Measurements from ENCODE around the gene GNAT2.
"Not testable (repeated sequence)": the region's sequence is repeated elsewhere in the genome, so short reads cannot be mapped to it uniquely, and the experiment has no call there.

Gene GNAT2

DNA sequence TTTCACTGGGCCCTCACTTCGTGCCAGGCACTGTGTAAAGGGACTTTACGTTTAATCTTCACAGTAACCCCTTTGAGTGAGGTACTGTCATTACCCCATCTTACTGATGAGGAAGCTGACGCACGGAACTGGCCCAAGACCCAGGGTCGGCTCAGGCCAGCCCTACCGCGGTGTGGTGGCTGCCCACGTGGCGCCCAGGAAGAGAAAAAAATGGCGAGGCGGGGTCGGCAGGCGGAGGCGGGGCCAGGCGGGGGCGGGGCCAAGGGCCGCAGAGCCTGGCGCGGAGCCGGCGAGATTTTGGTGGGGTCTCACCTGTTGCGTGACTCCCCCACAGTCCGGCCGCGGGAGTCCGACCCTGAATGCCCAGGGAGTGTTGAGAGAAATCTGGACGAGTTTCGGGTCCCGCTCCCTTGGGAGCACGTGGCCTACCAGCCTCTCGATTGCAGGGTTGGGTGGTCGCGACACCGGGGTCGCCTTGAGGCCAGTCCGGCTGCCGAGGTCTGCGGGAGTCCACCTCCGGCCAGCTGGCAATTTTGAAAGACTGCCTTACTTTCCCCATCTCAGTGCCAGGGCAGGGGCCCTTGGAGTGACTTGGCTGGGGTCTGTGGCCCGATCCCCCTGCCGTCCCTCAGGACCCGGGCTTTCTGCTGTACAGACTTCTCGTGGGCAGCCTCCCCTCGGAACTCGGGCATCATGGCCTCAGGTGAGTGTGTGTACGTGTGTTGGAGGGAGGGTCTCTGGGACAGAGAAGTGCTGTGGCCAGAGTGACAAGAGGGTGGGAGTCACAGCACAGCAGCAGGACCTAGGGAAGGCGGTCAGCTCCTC lies at the start of gene GNAT2, which contains the start of gene AMPD2:
Gene GNAT2 (minus strand): TSS at position 41 of the 825 bp plus-strand sequence. CDS start 6,746 bp downstream, outside the sequence.
Gene AMPD2 (plus strand): TSS at position 262 of the 825 bp plus-strand sequence. CDS start 1,339 bp downstream, outside the sequence.
- H3K9me3 ChIP-seq (ENCODE audit: control insufficient read depth, insufficient read depth, low read length) = no peaks in the 10 kb centered on the region
- H3K36me3 ChIP-seq (ENCODE audit: control insufficient read depth, insufficient read depth, low read length) = no peaks in the 10 kb centered on the region
- peak within 1 kb of the TSS; percentile 70 for H3K9ac ChIP-seq (ENCODE audit: low read depth, low read length)
- H3K27me3 ChIP-seq (ENCODE audit: control insufficient read depth, insufficient read depth, low read length) = no peaks in the 10 kb centered on the region
- H3K4me3 ChIP-seq (ENCODE audit: low read depth, low read length) = peak within 1 kb of the TSS; percentile 83
- H3K4me1 ChIP-seq (ENCODE audit: control insufficient read depth, insufficient read depth, low read length) = peaks cover 25% of the 10 kb centered on the region

DNA sequence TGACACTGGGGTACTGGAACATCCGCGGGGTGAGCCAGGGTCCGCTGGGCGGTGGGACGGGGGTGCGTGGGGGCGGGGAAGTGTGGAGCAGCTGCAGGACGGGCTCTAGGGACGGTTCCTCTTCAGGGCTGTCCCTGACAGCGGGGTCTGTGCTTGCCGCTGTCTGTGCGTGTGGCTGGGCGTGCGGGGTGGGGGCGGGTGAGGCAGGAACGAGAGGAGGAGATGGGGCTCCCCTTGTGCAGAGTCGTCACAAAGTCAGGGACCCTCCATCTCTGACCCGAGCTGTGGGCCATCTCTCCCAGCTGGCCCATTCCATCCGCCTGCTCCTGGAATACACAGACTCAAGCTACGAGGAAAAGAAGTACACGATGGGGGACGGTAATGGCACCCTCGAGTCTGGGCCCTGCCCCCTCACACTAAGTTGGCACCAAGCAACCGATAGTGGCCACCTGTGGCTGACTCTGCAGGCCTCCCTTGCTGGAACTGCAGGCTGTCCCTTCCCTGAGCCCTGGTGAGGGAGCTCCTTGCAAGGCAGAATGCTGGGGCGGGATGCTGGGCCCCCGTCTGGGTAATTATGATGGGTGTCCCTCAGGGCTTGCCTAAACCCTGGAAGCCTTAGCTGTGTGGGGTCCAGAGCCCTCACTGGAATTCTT lies 48.8 kb upstream of the GNAT2 start:
- no peaks in the 10 kb centered on the region for H3K36me3 ChIP-seq (ENCODE audit: control insufficient read depth, insufficient read depth, low read length)
- peak overlapping the region; percentile 43 for H3K4me3 ChIP-seq (ENCODE audit: low read depth, low read length)
- no peaks in the 10 kb centered on the region for H3K9me3 ChIP-seq (ENCODE audit: control insufficient read depth, insufficient read depth, low read length)
- no peak overlapping the region for H3K9ac ChIP-seq (ENCODE audit: low read depth, low read length)
- H3K27me3 ChIP-seq (ENCODE audit: control insufficient read depth, insufficient read depth, low read length) = no peaks in the 10 kb centered on the region
- H3K4me1 ChIP-seq (ENCODE audit: control insufficient read depth, insufficient read depth, low read length) = no peaks in the 10 kb centered on the region

DNA sequence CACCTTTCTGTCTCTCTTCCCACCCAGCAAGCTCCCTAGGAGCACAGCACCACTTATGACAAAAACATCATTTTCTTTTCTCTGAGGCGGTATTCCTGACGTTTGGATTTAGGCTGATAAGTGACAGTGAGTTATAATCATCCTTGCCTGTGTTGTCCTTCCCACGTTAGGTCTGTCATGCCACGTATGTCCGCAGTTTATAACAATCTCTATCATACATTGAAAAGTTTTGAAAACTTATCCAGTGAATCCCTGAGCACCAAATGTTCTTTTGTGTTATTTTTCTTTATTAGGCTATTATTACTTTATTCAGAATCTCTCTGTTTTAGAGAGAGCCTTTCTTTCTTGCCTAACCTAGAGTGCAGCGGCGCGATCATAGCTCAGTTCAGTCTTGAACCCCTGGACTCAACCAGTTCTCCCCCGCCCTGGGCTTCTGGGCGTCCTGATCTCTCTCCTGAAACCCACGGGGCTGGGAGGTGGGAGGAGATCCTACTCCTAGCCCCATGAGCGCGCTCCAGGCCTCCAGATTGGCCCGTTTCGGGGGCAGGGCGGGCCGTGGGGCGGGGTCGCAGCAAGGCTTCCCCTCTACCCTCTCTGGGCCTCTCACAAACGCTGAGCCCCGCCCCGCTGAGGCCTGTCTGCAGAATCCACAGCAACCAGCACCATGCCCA lies 48.2 kb upstream of the GNAT2 start, which contains the start of gene GSTM2:
Gene GSTM2 (plus strand): TSS at position 606 of the 671 bp plus-strand sequence. CDS start 59 bp downstream, at position 665.
- peak within 1 kb of the TSS; percentile 43 for H3K4me3 ChIP-seq (ENCODE audit: low read depth, low read length)
- H3K9ac ChIP-seq (ENCODE audit: low read depth, low read length) = no peak within 1 kb of the TSS
- H3K4me1 ChIP-seq (ENCODE audit: control insufficient read depth, insufficient read depth, low read length) = no peaks in the 10 kb centered on the region
- no peaks in the 10 kb centered on the region for H3K9me3 ChIP-seq (ENCODE audit: control insufficient read depth, insufficient read depth, low read length)
- H3K36me3 ChIP-seq (ENCODE audit: control insufficient read depth, insufficient read depth, low read length) = no peaks in the 10 kb centered on the region
- H3K27me3 ChIP-seq (ENCODE audit: control insufficient read depth, insufficient read depth, low read length) = no peaks in the 10 kb centered on the region

DNA sequence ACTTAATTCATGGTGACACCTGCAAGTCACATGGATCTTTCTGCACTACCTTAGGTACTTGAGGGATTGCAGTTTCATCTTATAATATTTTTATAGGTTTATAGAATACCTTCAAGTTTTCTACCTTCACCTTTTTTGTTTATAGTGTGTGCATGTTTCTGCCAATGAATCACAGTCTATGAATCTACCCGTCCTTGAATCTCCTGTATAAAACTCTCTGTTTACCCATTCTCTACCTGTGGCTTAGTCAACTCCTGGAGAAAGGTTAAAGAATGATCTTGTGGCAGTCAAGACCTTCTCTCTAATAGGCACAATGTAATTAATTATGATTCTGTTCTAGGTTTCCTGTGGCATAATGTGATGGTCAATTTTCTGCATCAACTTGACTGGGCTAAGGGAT lies 45.3 kb upstream of the GNAT2 start:
- Histone ChIP-seq H3K36me3 (ENCODE audit: control insufficient read depth, insufficient read depth, low read length) (no peaks in the 10 kb centered on the region), H3K4me1 (ENCODE audit: control insufficient read depth, insufficient read depth, low read length) (no peaks in the 10 kb centered on the region), H3K4me3 (ENCODE audit: low read depth, low read length) (no peak overlapping the region), H3K9ac (ENCODE audit: low read depth, low read length) (no peak overlapping the region), H3K27me3 (ENCODE audit: control insufficient read depth, insufficient read depth, low read length) (no peaks in the 10 kb centered on the region), H3K9me3 (ENCODE audit: control insufficient read depth, insufficient read depth, low read length) (no peaks in the 10 kb centered on the region)

DNA sequence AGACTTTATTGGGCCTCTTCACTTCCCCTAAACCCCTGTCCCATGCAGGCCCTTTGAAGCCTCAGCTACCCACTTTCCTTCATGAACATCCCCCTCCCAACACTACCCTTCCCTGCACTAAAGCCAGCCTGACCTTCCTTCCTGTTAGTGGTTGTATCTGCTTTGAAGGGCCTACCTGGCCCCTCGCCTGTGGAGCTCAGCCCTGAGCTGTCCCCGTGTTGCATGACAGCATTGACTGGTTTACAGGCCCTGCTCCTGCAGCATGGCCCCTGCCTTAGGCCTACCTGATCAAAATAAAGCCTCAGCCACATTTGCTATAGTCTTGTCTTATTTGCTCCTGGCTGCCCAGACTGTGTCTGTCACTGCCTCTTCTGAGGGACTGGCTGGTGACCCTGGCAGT lies 42.0 kb upstream of the GNAT2 start:
- H3K4me1 ChIP-seq (ENCODE audit: control insufficient read depth, insufficient read depth, low read length) = no peaks in the 10 kb centered on the region
- H3K9ac ChIP-seq (ENCODE audit: low read depth, low read length) = no peak overlapping the region
- H3K4me3 ChIP-seq (ENCODE audit: low read depth, low read length) = no peak overlapping the region

DNA sequence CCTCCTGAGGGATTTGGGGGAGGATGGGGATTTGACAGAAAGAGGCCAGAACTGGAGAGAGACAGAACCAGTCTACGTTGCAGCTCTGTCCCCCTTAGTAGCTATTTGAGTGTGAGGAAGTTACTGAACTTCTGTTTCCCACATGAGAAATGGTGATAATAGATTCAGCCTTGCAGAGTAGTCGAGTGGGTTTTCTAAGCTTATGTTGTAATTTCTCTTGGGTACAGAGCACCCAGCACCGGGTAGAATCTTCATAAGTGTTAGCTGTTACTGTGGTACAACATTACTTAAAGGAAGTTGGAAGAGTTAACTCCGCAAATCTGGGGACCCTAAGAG lies 41.2 kb upstream of the GNAT2 start:
- not testable (repeated sequence) for H3K4me1 ChIP-seq (ENCODE audit: control insufficient read depth, insufficient read depth, low read length); H3K27me3 ChIP-seq (ENCODE audit: control insufficient read depth, insufficient read depth, low read length); H3K36me3 ChIP-seq (ENCODE audit: control insufficient read depth, insufficient read depth, low read length); H3K9ac ChIP-seq (ENCODE audit: low read depth, low read length); H3K9me3 ChIP-seq (ENCODE audit: control insufficient read depth, insufficient read depth, low read length); H3K4me3 ChIP-seq (ENCODE audit: low read depth, low read length)

More for the DNA sequence above, 42.0 kb upstream of the GNAT2 start:
- no peaks in the 10 kb centered on the region for H3K36me3 ChIP-seq (ENCODE audit: control insufficient read depth, insufficient read depth, low read length)
- H3K9me3 ChIP-seq (ENCODE audit: control insufficient read depth, insufficient read depth, low read length) = no peaks in the 10 kb centered on the region
- H3K27me3 ChIP-seq (ENCODE audit: control insufficient read depth, insufficient read depth, low read length) = no peaks in the 10 kb centered on the region

DNA sequence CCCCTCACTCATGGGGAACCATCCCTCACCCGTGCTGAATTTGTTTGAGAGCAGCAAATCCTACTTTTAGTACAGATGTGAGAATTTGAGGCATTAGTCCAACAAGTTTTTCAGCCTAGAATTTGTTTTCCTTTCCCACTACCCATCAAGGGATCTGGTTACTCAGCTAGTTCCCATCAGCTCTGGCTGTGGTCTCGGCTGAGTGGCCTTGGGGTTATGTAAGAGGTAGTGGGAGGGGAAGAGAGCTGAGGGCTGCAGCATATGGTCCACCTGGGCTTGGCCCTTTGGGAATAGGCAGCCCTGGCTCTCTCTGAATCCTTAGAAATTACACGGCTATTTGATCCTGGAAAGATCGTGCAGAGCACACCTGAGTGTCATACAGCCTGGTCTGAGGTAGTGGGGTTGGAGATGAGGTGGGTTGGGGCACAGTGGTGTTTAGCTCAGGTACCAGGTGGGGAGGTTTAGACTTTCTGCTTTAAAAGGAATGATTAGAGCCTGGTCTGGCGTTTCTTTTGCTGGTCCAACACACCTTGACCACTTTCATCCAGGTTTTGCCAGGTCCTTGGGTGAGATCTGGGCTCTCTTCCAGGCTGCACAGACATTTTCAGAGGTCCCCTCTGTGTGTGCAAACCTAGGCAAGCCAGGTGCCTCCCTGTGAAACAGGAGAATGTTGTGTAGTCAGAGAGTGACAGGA lies 40.7 kb upstream of the GNAT2 start:
- no peaks in the 10 kb centered on the region for H3K27me3 ChIP-seq (ENCODE audit: control insufficient read depth, insufficient read depth, low read length)
- H3K36me3 ChIP-seq (ENCODE audit: control insufficient read depth, insufficient read depth, low read length) = no peaks in the 10 kb centered on the region
- no peak overlapping the region for H3K9ac ChIP-seq (ENCODE audit: low read depth, low read length)
- no peaks in the 10 kb centered on the region for H3K4me1 ChIP-seq (ENCODE audit: control insufficient read depth, insufficient read depth, low read length)
- no peak overlapping the region for H3K4me3 ChIP-seq (ENCODE audit: low read depth, low read length)
- H3K9me3 ChIP-seq (ENCODE audit: control insufficient read depth, insufficient read depth, low read length) = no peaks in the 10 kb centered on the region

DNA sequence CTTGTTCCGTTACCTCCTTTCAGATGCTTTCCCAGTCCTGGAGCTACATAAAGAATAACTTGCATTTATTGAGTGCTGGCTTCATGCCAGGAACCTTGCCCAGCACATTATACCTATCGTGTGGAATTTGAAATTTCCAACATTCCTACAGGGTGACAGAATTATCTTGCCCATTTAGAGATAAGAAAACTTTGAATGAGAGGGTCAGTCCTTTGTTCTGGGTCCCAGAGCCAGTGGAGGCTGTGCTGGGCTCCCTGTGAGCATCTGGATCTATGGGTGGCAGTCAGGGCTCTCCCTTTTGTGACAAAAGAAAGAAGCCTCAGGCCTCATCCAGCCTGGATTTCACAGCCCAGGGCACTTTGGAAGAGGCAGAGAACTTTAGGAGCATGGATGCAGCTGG lies 39.7 kb upstream of the GNAT2 start:
- Histone ChIP-seq H3K9ac (ENCODE audit: low read depth, low read length) (no peak overlapping the region), H3K27me3 (ENCODE audit: control insufficient read depth, insufficient read depth, low read length) (peaks cover 8% of the 10 kb centered on the region), H3K36me3 (ENCODE audit: control insufficient read depth, insufficient read depth, low read length) (no peaks in the 10 kb centered on the region), H3K9me3 (ENCODE audit: control insufficient read depth, insufficient read depth, low read length) (no peaks in the 10 kb centered on the region), H3K4me1 (ENCODE audit: control insufficient read depth, insufficient read depth, low read length) (peaks cover 3% of the 10 kb centered on the region), H3K4me3 (ENCODE audit: low read depth, low read length) (no peak overlapping the region)

DNA sequence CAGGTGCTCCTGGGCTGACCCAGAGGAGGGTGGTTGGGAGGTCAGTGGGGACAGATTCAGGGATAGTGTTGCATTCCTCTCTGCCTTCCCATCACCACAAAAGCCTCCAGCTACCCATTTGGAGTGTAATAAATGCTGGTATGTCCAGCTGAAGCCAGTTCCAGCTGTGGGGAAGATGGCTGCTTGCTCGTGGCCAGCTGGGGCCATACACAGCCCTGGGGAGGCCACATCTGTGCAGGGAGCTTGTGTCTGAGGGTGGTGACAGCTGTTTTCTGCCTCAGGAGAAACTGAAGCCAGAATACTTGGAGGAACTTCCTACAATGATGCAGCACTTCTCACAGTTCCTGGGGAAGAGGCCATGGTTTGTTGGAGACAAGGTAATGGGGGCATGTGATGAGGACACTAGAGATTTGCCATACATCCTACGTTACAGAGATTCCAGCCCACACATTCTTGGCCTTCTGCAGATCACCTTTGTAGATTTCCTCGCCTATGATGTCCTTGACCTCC lies 39.2 kb upstream of the GNAT2 start:
- Histone ChIP-seq H3K9ac (ENCODE audit: low read depth, low read length) (no peak overlapping the region), H3K9me3 (ENCODE audit: control insufficient read depth, insufficient read depth, low read length) (no peaks in the 10 kb centered on the region), H3K4me1 (ENCODE audit: control insufficient read depth, insufficient read depth, low read length) (peaks cover 3% of the 10 kb centered on the region), H3K4me3 (ENCODE audit: low read depth, low read length) (no peak overlapping the region), H3K27me3 (ENCODE audit: control insufficient read depth, insufficient read depth, low read length) (peaks cover 8% of the 10 kb centered on the region), H3K36me3 (ENCODE audit: control insufficient read depth, insufficient read depth, low read length) (no peaks in the 10 kb centered on the region)

DNA sequence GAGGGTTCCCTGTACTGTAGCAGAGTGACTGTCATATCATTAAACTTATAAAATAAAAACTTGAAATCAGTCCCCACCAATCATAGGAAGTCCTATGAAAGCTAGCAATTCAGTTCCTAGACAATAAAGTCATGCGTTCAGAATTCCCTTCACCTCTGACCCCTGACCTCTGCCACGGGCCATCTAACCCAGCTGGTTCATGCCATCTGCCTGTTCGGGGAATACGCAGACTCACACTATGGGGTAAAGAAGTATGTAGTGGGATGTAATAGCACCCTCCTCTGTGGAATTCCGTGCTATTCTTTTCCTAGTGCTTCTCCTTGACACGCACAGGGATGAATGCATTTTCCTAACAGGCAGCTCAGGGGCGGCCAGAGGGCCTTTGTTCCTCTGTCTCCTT lies 38.6 kb upstream of the GNAT2 start:
- Histone ChIP-seq H3K36me3 (ENCODE audit: control insufficient read depth, insufficient read depth, low read length) (no peaks in the 10 kb centered on the region), H3K4me1 (ENCODE audit: control insufficient read depth, insufficient read depth, low read length) (peaks cover 3% of the 10 kb centered on the region), H3K9ac (ENCODE audit: low read depth, low read length) (no peak overlapping the region), H3K9me3 (ENCODE audit: control insufficient read depth, insufficient read depth, low read length) (no peaks in the 10 kb centered on the region), H3K4me3 (ENCODE audit: low read depth, low read length) (no peak overlapping the region), H3K27me3 (ENCODE audit: control insufficient read depth, insufficient read depth, low read length) (peaks cover 13% of the 10 kb centered on the region)

DNA sequence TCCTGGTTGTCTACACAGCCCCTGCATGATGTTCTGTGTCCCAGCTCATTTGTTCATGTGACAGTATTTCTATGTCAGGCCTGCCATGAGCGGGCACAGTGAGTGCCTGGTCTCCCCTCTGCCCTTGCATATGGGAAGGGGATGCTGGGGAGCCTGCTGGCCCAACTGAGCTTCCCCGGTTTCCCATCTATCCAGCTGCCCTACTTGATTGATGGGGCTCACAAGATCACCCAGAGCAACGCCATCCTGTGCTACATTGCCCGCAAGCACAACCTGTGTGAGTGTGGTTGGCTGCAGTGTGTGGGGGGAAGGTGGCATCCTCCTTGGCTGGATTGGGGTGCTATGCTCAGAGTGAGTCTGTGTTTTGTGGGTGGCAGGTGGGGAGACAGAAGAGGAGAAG lies 38.0 kb upstream of the GNAT2 start:
- Histone ChIP-seq H3K4me1 (ENCODE audit: control insufficient read depth, insufficient read depth, low read length) (peaks cover 3% of the 10 kb centered on the region), H3K9ac (ENCODE audit: low read depth, low read length) (no peak overlapping the region), H3K27me3 (ENCODE audit: control insufficient read depth, insufficient read depth, low read length) (peaks cover 13% of the 10 kb centered on the region), H3K4me3 (ENCODE audit: low read depth, low read length) (no peak overlapping the region), H3K36me3 (ENCODE audit: control insufficient read depth, insufficient read depth, low read length) (no peaks in the 10 kb centered on the region), H3K9me3 (ENCODE audit: control insufficient read depth, insufficient read depth, low read length) (no peaks in the 10 kb centered on the region)
